HAP-1 (cell line): ENCODE results near the gene LOXL3.

Source experiments
- DNase-seq, 2 experiments: peaks; one replicate each; pipeline ENCODE4 v3.0.0-alpha.2; 2016 to 2020; ENCODE audit warnings: low spot score in 2 of 2
- H3K27me3 ChIP-seq: fragments of 250-450 bp; sonication (Bioruptor Pico); 2 replicates; pipeline ENCODE4 v1.5.1; 2020; ENCODE audit warnings: low read depth, mild to moderate bottlenecking, moderate library complexity
- H3K36me3 ChIP-seq: fragments of 250-450 bp; sonication (Bioruptor Pico); replicated peaks from 2 replicates; pipeline ENCODE4 v1.5.1; 2020; ENCODE audit warnings: mild to moderate bottlenecking
- H3K4me1 ChIP-seq: fragments of 250-450 bp; sonication (Bioruptor Pico); 2 replicates; pipeline ENCODE4 v1.5.1; 2020; ENCODE audit warnings: mild to moderate bottlenecking
- H3K4me3 ChIP-seq: fragments of 250-450 bp; sonication (Bioruptor Pico); 2 replicates; pipeline ENCODE4 v1.5.1; 2020; ENCODE audit warnings: mild to moderate bottlenecking, moderate library complexity
- H3K9me3 ChIP-seq: fragments of 250-450 bp; sonication (Bioruptor Pico); 2 replicates; pipeline ENCODE4 v1.5.1; 2020; ENCODE audit warnings: mild to moderate bottlenecking, moderate library complexity
- in situ Hi-C: fragments of 300-500 bp; cut with MboI; formaldehyde crosslinking; loops from 3 replicates; pipeline ENCODE4 v1.14.3; 2020; ENCODE audit warnings: low sequenced_read_pairs, inconsistent platforms, mixed read lengths

LOXL3 gene

DNA sequence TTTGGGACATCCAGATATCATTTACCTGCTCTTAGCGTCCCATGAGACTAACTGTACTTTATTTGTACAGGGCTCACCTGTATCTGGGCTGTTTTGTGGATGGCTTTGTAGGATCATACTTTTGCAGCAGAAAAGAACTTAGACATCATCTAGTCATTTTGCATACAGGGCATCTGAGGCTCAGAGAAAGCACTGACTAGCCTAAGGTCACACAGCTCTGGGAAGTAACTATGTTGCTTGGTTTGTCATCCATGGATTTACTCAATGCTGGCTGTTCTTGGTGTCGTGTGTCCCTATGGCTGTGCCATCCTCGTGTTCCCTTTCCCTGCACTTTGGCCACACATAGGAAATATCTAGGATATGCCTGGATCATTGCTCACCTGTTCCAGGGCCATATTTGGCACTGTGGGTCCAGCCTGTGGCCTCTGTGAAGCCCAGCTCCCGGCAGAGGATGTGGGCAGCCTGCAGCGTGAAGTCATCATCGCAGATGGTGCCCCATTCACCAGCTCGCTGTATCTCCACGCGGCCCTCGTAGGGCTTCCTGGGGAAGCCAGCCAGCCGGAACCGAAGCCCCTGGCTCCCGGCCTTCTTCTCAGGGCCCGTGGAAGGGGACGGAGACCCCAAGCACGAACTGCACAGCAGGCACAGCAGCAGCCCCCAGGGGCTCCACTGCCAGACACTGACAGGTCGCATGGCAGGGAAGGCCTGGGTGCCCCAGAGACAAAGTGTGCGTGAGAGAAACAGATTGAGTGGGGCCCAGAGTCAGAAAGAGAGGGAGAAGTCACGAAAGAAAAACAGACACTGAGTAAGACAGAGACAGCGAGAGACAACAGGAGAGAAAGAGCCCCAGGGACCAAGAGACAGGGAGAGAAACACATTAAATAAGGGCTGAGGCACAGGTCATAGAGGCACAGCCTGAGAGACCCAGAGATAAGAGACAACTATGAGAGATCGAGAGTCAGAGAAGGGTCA, 1.5 kb downstream of the LOXL3 start:
- H3K27me3 ChIP-seq: no peaks in the 10 kb centered on the region
- no peaks in the 10 kb centered on the region for H3K9me3 ChIP-seq
- H3K4me1 ChIP-seq: peaks cover 24% of the 10 kb centered on the region
- DNase-seq: no peak
- no peak overlapping the region for H3K4me3 ChIP-seq
- H3K36me3 ChIP-seq: 0 out of 2 replicates have a peak, but pooled peaks cover 3% of the 10 kb centered on the region
- in situ Hi-C loops: no loop called here

DNA sequence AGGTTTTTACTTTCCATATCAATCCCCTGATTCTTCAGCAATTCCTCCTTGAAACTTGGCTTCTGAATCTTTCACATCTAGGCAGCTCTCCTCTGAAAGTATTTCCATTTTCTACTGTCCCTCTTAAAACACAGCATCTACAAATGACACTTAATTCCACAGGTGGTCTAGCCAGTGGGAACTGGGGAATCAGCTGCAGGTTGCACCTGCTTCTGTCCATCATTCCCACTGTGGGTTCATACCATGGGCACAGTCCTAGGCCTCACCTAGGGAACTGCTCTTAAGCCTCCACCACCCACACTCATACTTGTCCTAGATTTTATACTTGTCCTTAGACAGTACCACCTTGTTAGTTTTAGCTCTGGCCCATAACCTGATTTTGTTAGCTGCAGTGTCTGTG, 2.2 kb downstream of the LOXL3 start:
- Histone ChIP-seq H3K4me3 (no peak overlapping the region), H3K4me1 (peaks cover 24% of the 10 kb centered on the region), H3K9me3 (no peaks in the 10 kb centered on the region), H3K36me3 (0 out of 2 replicates have a peak, but pooled peaks cover 1% of the 10 kb centered on the region), H3K27me3 (no peaks in the 10 kb centered on the region)
- no peak for DNase-seq
- in situ Hi-C loops: no loop called here

DNA sequence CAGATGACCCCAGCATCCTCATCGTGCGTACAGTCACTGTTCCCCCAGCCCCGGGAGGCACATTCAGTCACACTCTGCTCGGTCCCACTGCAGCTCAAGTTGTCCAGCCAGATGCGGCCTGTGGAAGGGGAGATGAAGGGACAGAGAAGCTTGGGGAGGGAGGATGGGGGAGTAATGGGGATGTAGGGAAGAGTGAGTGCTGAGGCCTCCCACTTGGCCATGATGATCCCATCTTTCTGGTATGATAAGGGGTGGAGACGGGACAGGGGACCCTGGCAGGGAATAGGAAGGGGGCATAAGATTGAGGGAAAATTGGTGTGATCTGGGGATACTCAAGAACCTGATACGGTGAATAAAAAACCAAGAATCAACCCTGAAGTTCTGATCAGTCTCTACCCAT, 3.5 kb downstream of the LOXL3 start:
- no peaks in the 10 kb centered on the region for H3K9me3 ChIP-seq
- no peaks in the 10 kb centered on the region for H3K36me3 ChIP-seq
- DNase-seq: no peak
- peaks cover 24% of the 10 kb centered on the region for H3K4me1 ChIP-seq
- H3K4me3 ChIP-seq: peak overlapping the region; percentile 45
- H3K27me3 ChIP-seq: no peaks in the 10 kb centered on the region
- in situ Hi-C loops: no loop called here

DNA sequence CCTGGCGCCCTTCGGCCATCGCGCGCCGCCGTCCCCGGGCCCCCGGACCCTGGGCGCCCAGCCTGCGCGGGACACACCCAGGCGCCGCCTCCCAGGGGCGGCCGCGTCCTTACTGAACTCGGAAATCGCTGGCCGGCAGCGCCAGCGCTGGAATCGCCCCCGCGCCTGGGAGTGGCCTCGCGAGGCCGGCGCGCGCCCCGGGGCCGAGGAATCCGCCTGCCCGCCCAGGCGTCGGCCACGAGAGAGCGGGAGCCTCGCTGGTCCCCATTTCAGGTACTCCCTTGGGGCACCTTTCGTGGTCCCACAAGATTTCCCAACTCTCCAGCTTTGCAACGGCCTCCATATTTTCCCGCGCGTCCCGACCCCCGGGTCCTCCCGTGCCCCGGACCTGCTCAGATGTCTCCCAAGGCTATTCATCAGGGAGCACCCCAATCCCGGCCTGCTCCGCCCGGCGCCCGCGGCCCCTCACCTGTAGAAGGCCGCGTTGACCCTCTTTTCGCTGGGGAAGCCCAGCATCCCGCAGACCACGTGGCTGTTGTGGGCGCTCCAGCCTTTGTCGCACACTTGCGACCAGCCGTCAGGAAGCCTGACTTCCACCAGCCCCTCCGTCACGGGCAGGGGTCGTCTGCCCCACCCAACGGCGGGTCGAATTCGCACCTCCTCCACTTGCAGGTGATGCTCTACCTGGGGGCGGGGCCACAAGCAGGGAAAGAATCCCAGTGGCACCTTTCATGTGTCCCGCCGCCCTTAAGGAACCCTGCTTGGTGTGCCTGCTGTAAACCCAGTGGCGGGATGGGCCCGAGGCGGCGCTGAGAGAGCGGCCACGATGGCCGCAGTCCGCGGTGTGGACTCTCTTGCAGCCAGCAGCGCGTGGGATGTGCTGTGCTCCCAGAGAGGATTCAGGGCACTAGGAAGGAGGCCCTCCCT, 4.6 kb downstream of the LOXL3 start:
- Histone ChIP-seq H3K4me1 (peaks cover 24% of the 10 kb centered on the region), H3K36me3 (no peaks in the 10 kb centered on the region), H3K4me3 (peak overlapping the region; percentile 45), H3K9me3 (no peaks in the 10 kb centered on the region), H3K27me3 (no peaks in the 10 kb centered on the region)
- in situ Hi-C loops: no loop called here
- DNase-seq: peak; percentile 59 to 80

DNA sequence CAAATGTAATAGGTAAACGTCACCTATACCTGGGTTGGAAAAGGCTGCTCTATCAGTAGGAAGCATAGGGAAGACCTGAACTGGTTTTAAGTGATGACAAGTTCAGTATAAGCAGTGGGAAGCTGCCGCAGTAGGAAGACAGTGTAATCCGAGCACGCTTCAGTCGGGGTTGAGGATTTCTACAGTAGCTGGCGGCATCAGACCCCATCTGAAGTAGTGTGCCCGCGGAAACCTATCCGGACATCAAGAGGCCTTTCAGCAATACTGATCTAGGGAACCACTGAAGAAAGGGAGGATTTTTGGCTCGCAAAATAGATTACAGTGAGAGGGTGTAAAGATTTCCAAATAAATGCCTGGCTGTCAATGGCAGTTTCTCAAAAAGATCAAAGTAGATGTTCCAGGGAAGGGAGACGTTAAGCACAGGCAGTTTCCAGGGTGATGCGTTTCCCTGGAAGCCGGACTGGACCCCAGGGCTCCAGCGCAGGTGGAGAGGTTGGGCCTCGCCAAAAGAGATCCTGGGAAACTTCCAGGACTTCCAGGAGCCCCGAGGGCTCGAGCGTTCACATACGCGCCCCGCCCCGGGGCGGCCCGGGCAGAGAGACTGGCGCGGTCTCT, 5.3 kb downstream of the LOXL3 start:
- H3K36me3 ChIP-seq: no peaks in the 10 kb centered on the region
- in situ Hi-C loops: no loop called here
- no peaks in the 10 kb centered on the region for H3K27me3 ChIP-seq
- H3K4me1 ChIP-seq: peaks cover 20% of the 10 kb centered on the region
- peak in 1 of 2 experiments; percentile 4 for DNase-seq
- H3K9me3 ChIP-seq: no peaks in the 10 kb centered on the region
- peak overlapping the region; percentile 45 for H3K4me3 ChIP-seq

DNA sequence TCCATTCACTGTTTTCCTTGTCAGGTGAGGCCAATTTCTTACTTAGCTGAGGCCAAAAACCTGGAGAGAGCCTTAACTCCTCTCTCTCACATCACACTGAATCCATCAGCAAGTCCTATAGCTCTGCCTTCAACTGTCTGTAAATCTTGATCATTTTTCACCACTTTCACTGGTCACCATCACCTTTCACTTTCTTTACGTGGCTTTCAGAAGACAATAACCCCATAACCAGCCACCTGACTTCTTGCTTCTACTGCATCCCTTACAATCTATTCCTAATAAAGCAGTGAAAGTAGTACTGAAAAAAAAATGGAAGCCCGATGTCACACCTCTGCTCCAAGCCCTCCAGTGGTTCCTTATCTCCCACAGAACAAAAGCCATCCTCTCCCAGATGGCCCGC, 7.7 kb downstream of the LOXL3 start:
- Histone ChIP-seq H3K36me3 (no peaks in the 10 kb centered on the region), H3K4me3 (no peak overlapping the region), H3K4me1 (peaks cover 12% of the 10 kb centered on the region), H3K27me3 (no peaks in the 10 kb centered on the region), H3K9me3 (no peaks in the 10 kb centered on the region)
- DNase-seq: no peak
- in situ Hi-C loops: no loop called here

DNA sequence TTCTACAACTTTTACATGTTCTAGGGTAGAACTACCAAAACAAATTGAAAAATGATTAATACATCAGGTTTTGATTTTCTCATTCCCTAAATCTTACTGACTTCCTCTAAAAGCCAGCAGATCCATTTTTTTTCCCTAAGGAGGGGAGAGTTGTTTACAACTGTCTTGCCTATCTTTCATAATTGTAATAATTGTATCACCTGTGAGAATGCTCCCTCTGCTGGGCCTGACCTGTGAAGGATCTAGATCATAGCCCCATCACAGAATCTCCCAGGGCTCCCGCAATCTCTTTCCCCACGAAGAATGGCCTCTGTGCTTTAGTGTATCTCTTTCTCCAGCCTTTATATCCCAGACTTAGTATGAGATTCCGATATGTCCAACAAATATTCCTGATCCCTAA, 9.1 kb downstream of the LOXL3 start:
- DNase-seq: no peak
- Histone ChIP-seq H3K9me3 (no peaks in the 10 kb centered on the region), H3K4me3 (no peak overlapping the region), H3K36me3 (no peaks in the 10 kb centered on the region), H3K4me1 (peaks cover 3% of the 10 kb centered on the region), H3K27me3 (no peaks in the 10 kb centered on the region)
- in situ Hi-C loops: no loop called here

DNA sequence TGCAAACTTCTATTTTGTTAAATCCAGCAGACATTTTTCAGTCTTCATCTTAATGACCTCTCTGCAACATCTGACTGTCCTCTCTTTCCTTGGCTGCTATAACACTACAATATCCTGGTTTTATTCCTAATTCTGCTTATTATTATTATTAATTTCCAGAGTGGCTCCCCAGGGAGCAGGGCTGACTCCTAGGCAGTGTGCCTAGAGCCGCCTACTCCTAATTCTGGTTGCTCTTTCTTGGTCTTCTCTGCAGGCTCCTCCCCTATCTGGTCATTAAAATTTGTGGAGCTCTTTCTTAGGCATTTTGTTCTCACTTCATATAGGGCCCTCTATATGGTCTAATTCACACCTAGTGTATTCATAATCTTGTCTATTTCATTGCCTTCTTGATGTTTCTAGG, 10.8 kb downstream of the LOXL3 start:
- no peak for DNase-seq
- H3K4me1 ChIP-seq: no peaks in the 10 kb centered on the region
- no peaks in the 10 kb centered on the region for H3K36me3 ChIP-seq
- no peaks in the 10 kb centered on the region; the same call in 1 of the 2 replicates for H3K9me3 ChIP-seq
- H3K4me3 ChIP-seq: no peak overlapping the region
- H3K27me3 ChIP-seq: no peaks in the 10 kb centered on the region
- in situ Hi-C loops: no loop called here

DNA sequence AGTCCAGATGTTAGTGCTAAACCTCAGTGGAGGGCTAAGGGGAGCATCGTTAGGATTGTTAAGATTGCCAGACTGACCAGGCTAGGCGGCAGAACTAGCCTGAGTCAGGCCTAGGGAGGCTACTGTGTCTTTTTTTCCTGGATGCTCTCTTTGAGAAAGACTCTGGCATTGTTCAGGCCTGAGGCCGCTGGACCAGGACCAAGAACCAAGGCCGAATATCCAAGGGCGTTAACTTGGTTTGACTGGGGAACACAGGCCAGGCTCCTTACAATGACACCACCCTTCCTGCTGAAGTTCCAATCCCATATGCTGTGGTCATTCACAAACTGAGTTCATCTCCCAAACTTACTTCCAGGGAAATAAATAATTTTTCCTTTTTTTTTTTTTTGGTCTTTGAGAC, 13.5 kb downstream of the LOXL3 start:
- Histone ChIP-seq H3K27me3 (no peaks in the 10 kb centered on the region), H3K4me1 (no peaks in the 10 kb centered on the region), H3K4me3 (no peak overlapping the region), H3K36me3 (no peaks in the 10 kb centered on the region), H3K9me3 (no peaks in the 10 kb centered on the region; the same call in 1 of the 2 replicates)
- in situ Hi-C loops: no loop called here
- no peak for DNase-seq

DNA sequence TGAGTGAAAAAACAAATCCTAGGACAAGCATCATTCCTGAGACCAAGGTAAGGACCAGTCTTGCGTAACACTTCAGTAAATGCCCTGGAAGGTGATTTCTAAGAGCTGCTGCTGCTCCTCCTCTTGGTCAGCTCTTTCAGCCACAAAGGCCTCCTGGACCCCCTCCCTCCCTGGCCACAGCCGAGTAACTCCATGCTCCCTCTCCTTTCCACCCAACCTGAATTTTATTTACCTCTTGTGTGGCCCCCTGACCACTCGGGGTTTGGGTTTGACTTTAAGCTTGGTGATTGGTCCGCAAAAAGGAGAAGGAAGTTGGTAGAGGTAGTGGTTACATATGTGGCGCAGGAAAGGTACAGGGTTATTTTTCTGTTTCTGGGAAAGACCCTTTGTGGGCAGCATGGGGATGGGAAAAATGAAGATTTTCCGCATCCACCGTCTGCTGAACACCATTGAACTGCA, 14.8 kb downstream of the LOXL3 start:
- DNase-seq: no peak
- no peaks in the 10 kb centered on the region; the same call in 1 of the 2 replicates for H3K36me3 ChIP-seq
- H3K4me1 ChIP-seq: no peaks in the 10 kb centered on the region
- H3K4me3 ChIP-seq: no peak overlapping the region
- no peaks in the 10 kb centered on the region for H3K27me3 ChIP-seq
- in situ Hi-C loops: no loop called here
- H3K9me3 ChIP-seq: no peaks in the 10 kb centered on the region; the same call in 1 of the 2 replicates

DNA sequence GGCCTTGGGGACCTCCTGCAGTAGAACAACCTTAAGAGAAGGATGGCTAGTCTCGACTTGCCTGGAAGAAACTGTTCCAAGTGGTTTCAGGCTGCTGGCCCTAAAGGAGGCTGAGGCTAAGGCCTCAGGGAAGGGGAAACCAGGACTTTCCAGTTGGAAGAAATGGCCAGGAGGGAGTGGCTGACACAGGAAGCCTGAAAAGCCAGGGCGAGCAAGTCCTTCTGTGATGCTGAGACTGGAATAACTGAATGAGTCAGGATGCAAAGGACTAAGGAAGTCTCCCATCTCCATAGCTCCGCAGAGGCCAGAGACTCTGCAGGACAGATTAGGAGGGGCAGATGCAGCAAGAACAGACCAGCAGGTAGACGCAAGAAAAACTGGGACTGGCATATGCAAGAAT, 16.6 kb downstream of the LOXL3 start:
- DNase-seq: no peak
- Histone ChIP-seq H3K4me1 (no peaks in the 10 kb centered on the region), H3K27me3 (no peaks in the 10 kb centered on the region), H3K9me3 (no peaks in the 10 kb centered on the region; the same call in 1 of the 2 replicates), H3K4me3 (no peak overlapping the region), H3K36me3 (peaks cover 17% of the 10 kb centered on the region)
- in situ Hi-C loops: no loop called here

DNA sequence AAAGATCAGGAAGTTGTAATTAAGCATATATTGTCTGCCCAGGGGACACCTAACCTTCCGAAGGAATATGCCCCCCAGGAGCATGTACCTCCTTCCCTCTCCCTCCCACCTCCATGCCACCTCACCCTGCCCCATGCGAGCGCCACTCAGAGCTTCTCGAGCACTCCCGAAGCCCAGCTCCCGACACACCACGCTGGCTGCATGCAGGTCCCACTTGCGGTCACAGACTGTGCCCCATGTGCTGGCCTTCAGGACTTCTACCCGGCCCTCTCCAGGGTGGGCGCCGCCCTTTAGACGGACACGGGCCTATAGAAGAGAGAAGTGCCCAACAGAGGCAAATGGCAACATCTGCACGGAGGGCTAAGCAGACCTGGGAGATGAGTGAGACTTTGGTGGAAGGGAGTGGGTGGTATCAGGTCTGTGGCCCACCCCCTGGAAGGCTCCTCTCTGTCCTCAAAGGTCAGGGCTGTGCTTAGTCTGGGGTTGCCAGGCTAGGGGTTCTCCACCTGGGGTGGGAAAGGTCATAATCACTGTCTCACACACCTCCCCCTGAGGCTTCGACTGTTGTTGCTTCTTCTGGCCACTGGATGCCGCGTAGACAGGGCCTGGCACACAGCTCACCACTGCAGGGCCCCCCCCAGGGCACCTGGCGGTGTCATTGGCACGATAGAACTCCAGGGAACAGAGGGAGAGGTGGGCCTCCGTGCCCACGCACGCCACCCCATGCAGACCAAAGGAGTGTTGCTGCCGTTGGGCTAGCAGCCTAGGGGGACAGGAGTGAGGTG, 17.4 kb downstream of the LOXL3 start:
- no peak for DNase-seq
- H3K36me3 ChIP-seq: peaks cover 24% of the 10 kb centered on the region
- no peak overlapping the region for H3K4me3 ChIP-seq
- H3K27me3 ChIP-seq: no peaks in the 10 kb centered on the region
- no peaks in the 10 kb centered on the region; the same call in 1 of the 2 replicates for H3K9me3 ChIP-seq
- H3K4me1 ChIP-seq: peaks cover under 1% of the 10 kb centered on the region; the same call in 1 of the 2 replicates
- in situ Hi-C loops: no loop called here
